ENCODE measurements around the gene XKR7.

- TF ChIP-seq CTCF (IDR thresholded peaks at IDR 0.05; ENCODE audit: low read length), result no peak
- TF ChIP-seq EZH2 (optimal IDR thresholded peaks at IDR 0.05; ENCODE audit: low read depth, low read length), result no peak
- TF ChIP-seq EZH2phosphoT487 (IDR thresholded peaks at IDR 0.05; ENCODE audit: low read length), result no peak
These were observed 38.1 kb downstream of the XKR7 start for GRCh38 chr20:32006053-32006452.
